Nephron (organoid): Measurements from ENCODE around the gene TXNRD2.

ENCODE experiments used
- H3K27ac Mint-ChIP-seq, 3 experiments: 2 replicates each; pipeline ENCODE4 v1.8.0; 2020; ENCODE audit warnings: mixed read lengths in 3 of 3, mild to moderate bottlenecking in 2 of 3, moderate library complexity in 1 of 3
- H3K27me3 Mint-ChIP-seq: 2 replicates; pipeline ENCODE4 v1.8.0; 2021; ENCODE audit warnings: low read depth, mild to moderate bottlenecking, moderate library complexity, mixed read lengths
- H3K36me3 Mint-ChIP-seq: 2 replicates; pipeline ENCODE4 v1.8.0; 2020; ENCODE audit warnings: low read depth, mixed read lengths
- H3K4me1 Mint-ChIP-seq: 2 replicates; pipeline ENCODE4 v1.8.0; 2020; ENCODE audit warnings: mixed read lengths
- H3K4me3 Mint-ChIP-seq, 3 experiments: 2 replicates each; pipeline ENCODE4 v1.8.0; 2020; ENCODE audit warnings: mild to moderate bottlenecking in 3 of 3, mixed read lengths in 3 of 3, moderate library complexity in 2 of 3
- H3K9me3 Mint-ChIP-seq: 2 replicates; pipeline ENCODE4 v1.8.0; 2020; ENCODE audit warnings: mixed read lengths
- TF ChIP-seq, protein P1 (sequence below), 3 experiments: fragments of 200-600 bp; sonication (generic); IDR thresholded peaks; one replicate each; pipeline ENCODE4 v1.5.0; 2021; ENCODE audit warnings: antibody characterized with exemption in 3 of 3; ENCODE audit not compliant: unreplicated experiment in 3 of 3

Gene TXNRD2

DNA sequence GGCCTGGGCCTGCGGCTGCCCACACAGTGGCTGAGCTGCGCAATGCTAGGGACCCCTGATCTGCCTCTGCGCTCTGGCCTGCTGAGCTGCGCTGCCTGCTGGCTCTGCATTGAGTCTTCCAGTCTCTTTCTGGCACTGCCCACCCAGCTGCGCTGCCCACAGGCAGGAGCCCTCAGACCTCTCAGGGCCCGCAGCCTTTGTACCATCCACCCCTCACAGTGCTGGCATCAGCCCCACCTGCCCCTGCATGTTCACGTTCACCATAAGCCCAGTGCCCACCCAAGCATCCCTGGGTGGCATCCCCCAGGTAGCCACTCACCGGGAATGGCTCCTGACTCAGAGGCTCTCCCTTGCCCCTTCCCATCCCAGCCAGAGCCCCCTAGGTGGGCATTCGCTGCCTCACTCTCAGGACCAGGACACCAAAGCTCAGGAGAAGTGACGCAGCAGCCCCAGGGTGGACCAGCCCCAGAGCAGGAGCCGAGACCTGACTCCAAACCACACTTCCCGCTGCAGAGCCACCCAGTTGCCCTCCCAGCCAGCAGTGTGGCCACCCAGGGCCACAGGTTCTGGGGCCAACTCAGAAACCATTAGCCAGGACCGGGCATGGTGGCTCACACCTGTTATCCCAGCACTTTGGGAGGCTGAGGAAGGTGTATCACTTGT, 21.8 kb downstream of the TXNRD2 start:
- no peaks in the 10 kb centered on the region for H3K4me1 Mint-ChIP-seq
- no peak overlapping the region for H3K4me3 Mint-ChIP-seq
- no peak overlapping the region for H3K27ac Mint-ChIP-seq
- peaks cover 6% of the 10 kb centered on the region for H3K27me3 Mint-ChIP-seq
- no peaks in the 10 kb centered on the region for H3K9me3 Mint-ChIP-seq
- H3K36me3 Mint-ChIP-seq: peaks cover 16% of the 10 kb centered on the region
- TF ChIP-seq, protein P1, sequence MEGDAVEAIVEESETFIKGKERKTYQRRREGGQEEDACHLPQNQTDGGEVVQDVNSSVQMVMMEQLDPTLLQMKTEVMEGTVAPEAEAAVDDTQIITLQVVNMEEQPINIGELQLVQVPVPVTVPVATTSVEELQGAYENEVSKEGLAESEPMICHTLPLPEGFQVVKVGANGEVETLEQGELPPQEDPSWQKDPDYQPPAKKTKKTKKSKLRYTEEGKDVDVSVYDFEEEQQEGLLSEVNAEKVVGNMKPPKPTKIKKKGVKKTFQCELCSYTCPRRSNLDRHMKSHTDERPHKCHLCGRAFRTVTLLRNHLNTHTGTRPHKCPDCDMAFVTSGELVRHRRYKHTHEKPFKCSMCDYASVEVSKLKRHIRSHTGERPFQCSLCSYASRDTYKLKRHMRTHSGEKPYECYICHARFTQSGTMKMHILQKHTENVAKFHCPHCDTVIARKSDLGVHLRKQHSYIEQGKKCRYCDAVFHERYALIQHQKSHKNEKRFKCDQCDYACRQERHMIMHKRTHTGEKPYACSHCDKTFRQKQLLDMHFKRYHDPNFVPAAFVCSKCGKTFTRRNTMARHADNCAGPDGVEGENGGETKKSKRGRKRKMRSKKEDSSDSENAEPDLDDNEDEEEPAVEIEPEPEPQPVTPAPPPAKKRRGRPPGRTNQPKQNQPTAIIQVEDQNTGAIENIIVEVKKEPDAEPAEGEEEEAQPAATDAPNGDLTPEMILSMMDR (IDR thresholded peaks at IDR 0.05; ENCODE audit: unreplicated experiment in 3 of 3): no peak

- no peak overlapping the region for H3K4me3 Mint-ChIP-seq
Measured at GRCh38 chr22:19918332-19919106, 23.1 kb downstream of the TXNRD2 start.

GRCh38 chr22:19917389-19918138, 24.1 kb downstream of the TXNRD2 start:
- Mint-ChIP-seq H3K27ac (no peak overlapping the region), H3K4me3 (no peak overlapping the region), H3K36me3 (peaks cover 31% of the 10 kb centered on the region), H3K9me3 (no peaks in the 10 kb centered on the region), H3K27me3 (peaks cover 4% of the 10 kb centered on the region), H3K4me1 (no peaks in the 10 kb centered on the region)
- TF ChIP-seq, protein P1 (IDR thresholded peaks at IDR 0.05; ENCODE audit: unreplicated experiment in 3 of 3): no peak

More at GRCh38 chr22:19918332-19919106, 23.1 kb downstream of the TXNRD2 start:
- H3K27me3 Mint-ChIP-seq: peaks cover 8% of the 10 kb centered on the region
- H3K36me3 Mint-ChIP-seq: peaks cover 26% of the 10 kb centered on the region
- no peaks in the 10 kb centered on the region for H3K4me1 Mint-ChIP-seq
- TF ChIP-seq, protein P1 (IDR thresholded peaks at IDR 0.05; ENCODE audit: unreplicated experiment in 3 of 3): no peak
- no peak overlapping the region for H3K27ac Mint-ChIP-seq
- no peaks in the 10 kb centered on the region for H3K9me3 Mint-ChIP-seq

GRCh38 chr22:19916941-19917340, 24.7 kb downstream of the TXNRD2 start:
- Mint-ChIP-seq H3K9me3 (no peaks in the 10 kb centered on the region), H3K27ac (no peak overlapping the region), H3K27me3 (peaks cover 4% of the 10 kb centered on the region), H3K36me3 (peaks cover 33% of the 10 kb centered on the region), H3K4me1 (peaks cover 4% of the 10 kb centered on the region), H3K4me3 (no peak overlapping the region)
- TF ChIP-seq, protein P1 (IDR thresholded peaks at IDR 0.05; ENCODE audit: unreplicated experiment in 3 of 3): no peak

DNA sequence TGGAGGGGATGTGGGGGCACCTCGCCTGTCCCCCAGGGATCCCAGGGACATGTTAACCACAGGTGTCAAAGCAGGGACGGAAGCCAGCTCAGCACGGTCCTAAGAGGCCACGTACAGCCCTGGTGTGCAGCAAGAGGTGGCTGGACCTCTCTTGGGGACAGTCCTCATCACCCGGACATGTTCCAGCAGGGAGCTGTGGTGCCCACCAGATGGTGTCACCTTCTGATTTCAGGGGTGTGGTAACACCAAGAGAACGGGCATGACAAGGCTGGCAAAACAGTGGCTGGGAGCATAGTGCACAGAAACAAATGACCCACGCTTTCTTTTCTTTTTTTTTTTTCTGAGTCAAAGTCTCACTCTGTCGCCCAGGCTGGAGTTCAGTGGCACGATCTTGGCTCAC, 25.6 kb downstream of the TXNRD2 start:
- Mint-ChIP-seq H3K9me3 (no peaks in the 10 kb centered on the region), H3K27ac (no peak overlapping the region), H3K4me1 (peaks cover 9% of the 10 kb centered on the region), H3K27me3 (peaks cover 4% of the 10 kb centered on the region), H3K36me3 (peaks cover 37% of the 10 kb centered on the region), H3K4me3 (no peak overlapping the region)
- TF ChIP-seq, protein P1 (IDR thresholded peaks at IDR 0.05; ENCODE audit: unreplicated experiment in 3 of 3): no peak
